GM21737 (cell line): Measurements from ENCODE around the gene DUSP28.
A peak's percentile ranks its signal among the peaks of the same experiment; 100 is the strongest.

ENCODE experiments used
- ATAC-seq: cut with Tn5 transposase; IDR thresholded peaks from one replicate; pipeline ENCODE4 v1.9.1; 2021; ENCODE audit warnings: mild to moderate bottlenecking, moderate library complexity; ENCODE audit not compliant: unreplicated experiment

DUSP28 gene

GRCh38 chr2:240585681-240586197, 25.6 kb downstream of the DUSP28 start:
- ATAC-seq, result no peak

- peak; percentile 55 for ATAC-seq
Measured at GRCh38 chr2:240586198-240586918, 26.2 kb downstream of the DUSP28 start, which contains the start of gene CAPN10. CAPN10 (plus strand) TSS chr2:240586734; CDS start chr2:240586912, 178 bp downstream.

- ATAC-seq, result peak; percentile 2
Measured at GRCh38 chr2:240586919-240587800, 27.0 kb downstream of the DUSP28 start.

- no peak for ATAC-seq
Measured at GRCh38 chr2:240588006-240588655, 28.0 kb downstream of the DUSP28 start.

- ATAC-seq, result no peak
Measured at GRCh38 chr2:240588669-240589068, 28.5 kb downstream of the DUSP28 start.

- ATAC-seq, result no peak
Measured at GRCh38 chr2:240589375-240589774, 29.2 kb downstream of the DUSP28 start.

- ATAC-seq, result no peak
Measured at GRCh38 chr2:240589850-240590525, 29.8 kb downstream of the DUSP28 start.

GRCh38 chr2:240590681-240591111, 30.5 kb downstream of the DUSP28 start:
- ATAC-seq, result no peak

- ATAC-seq, result no peak
Measured at GRCh38 chr2:240591226-240591625, 31.1 kb downstream of the DUSP28 start.

- no peak for ATAC-seq
Measured at GRCh38 chr2:240591784-240592183, 31.6 kb downstream of the DUSP28 start.

GRCh38 chr2:240593026-240593702, 33.0 kb downstream of the DUSP28 start:
- no peak for ATAC-seq

GRCh38 chr2:240593703-240594451, 33.7 kb downstream of the DUSP28 start:
- no peak for ATAC-seq

GRCh38 chr2:240594511-240595380, 34.6 kb downstream of the DUSP28 start:
- ATAC-seq, result no peak

GRCh38 chr2:240595381-240596079, 35.4 kb downstream of the DUSP28 start:
- ATAC-seq, result no peak

GRCh38 chr2:240596080-240596460, 35.9 kb downstream of the DUSP28 start:
- no peak for ATAC-seq

GRCh38 chr2:240596491-240596931, 36.4 kb downstream of the DUSP28 start:
- no peak for ATAC-seq

- ATAC-seq, result no peak
Measured at GRCh38 chr2:240597054-240597418, 36.9 kb downstream of the DUSP28 start.
